ENCODE results near the gene TNFRSF4.

GRCh38 chr1:1239614-1240347, 25.8 kb upstream of the TNFRSF4 start:
- TF ChIP-seq CTCF (IDR thresholded peaks at IDR 0.05; ENCODE audit: control extremely low read depth in 1 of 3, insufficient read depth in 1 of 3, low read depth in 1 of 3, low read length in 3 of 3) (no peak), EZH2 (IDR thresholded peaks at IDR 0.05; ENCODE audit: low read depth, low read length, severe bottlenecking) (no peak), HDAC2 (IDR thresholded peaks at IDR 0.05; ENCODE audit: borderline replicate concordance in 1 of 2, low read depth in 2 of 2, low read length in 2 of 2) (no peak), POLR2A (IDR thresholded peaks at IDR 0.05; ENCODE audit: control extremely low read depth in 1 of 2, low read depth in 2 of 2, low read length in 2 of 2) (0 out of 3 replicates have a peak, but pooled peaks of 1 of the 2 experiments have one; percentile 37), POLR2AphosphoS5 (IDR thresholded peaks at IDR 0.05; ENCODE audit: low read depth, low read length) (no peak)
